GM12878 (cell line): Measurements from ENCODE around the gene TTLL8. TPM values are rescaled to one million over a fixed set of nuclear protein-coding genes. Genes with fewer than 3 reads are reported as not detected.
A peak's percentile ranks its signal among the peaks of the same experiment; 100 is the strongest.

Source experiments
- ATAC-seq: fragments of 200-7000 bp; cut with Tn5 transposase; 3 replicates; pipeline ENCODE4 v1.9.1; 2020; ENCODE audit warnings: mild to moderate bottlenecking, moderate library complexity
- BruUV-seq: library from RNA; stranded (reverse); fragments of 400-500 nt; replicated peaks from 2 replicates; lab custom pipeline; 2021; lab: Mats Ljungman, UMichigan
- CTCF ChIA-PET: fragments of 300-600 bp; sonication (Branson Sonifier 250); formaldehyde crosslinking; extraction: SDS; loops from one replicate; lab custom pipeline; 2021; ENCODE audit warnings: inconsistent platforms; lab: Yijun Ruan, JAX
- POLR2A ChIA-PET: fragments of 350-600 bp; formaldehyde crosslinking; extraction: SDS; loops from one replicate; lab custom pipeline; 2021; ENCODE audit warnings: inconsistent platforms; lab: Charles Lee
- RAD21 ChIA-PET: fragments of 300-600 bp; sonication (Branson Sonifier 250); formaldehyde crosslinking; loops from one replicate; lab custom pipeline; 2023; ENCODE audit warnings: antibody characterized with exemption; ENCODE audit not compliant: unreplicated experiment; lab: Charles Lee
- SMC1A ChIA-PET: fragments of 300-600 bp; sonication (Branson Sonifier 250); formaldehyde crosslinking; loops from one replicate; lab custom pipeline; 2023; ENCODE audit not compliant: unreplicated experiment, uncharacterized antibody; lab: Charles Lee
- DNase-seq: peaks from one replicate; pipeline ENCODE4 v3.0.0-alpha.2; 2011; ENCODE audit warnings: low read depth, low spot score
- FAIRE-seq: peaks from 3 replicates; lab custom pipeline; 2011; peaks lifted over from hg19 to GRCh38; lab: Jason Lieb, UNC
- H2AFZ ChIP-seq: 2 replicates; pipeline ENCODE4 v1.6.0; 2011; ENCODE audit warnings: low read depth, low read length, control low read depth; ENCODE audit not compliant: control insufficient read depth
- H3K27ac ChIP-seq: 2 replicates; pipeline ENCODE4 v1.5.1; 2011; ENCODE audit warnings: control low read depth; ENCODE audit not compliant: control insufficient read depth, insufficient read depth
- H3K27me3 ChIP-seq, 2 experiments: replicated peaks in 1 of 2; 2 replicates each; pipeline versions ENCODE4 v1.6.0 to v1.6.1; 2011; ENCODE audit warnings: low read length in 1 of 2; ENCODE audit not compliant: control insufficient read depth in 2 of 2, insufficient read depth in 2 of 2
- H3K36me3 ChIP-seq, 2 experiments: 2 replicates each; pipeline ENCODE4 v1.5.1; 2011; ENCODE audit warnings: low read length in 1 of 2; ENCODE audit not compliant: control insufficient read depth in 2 of 2, insufficient read depth in 2 of 2
- H3K4me1 ChIP-seq: 2 replicates; pipeline ENCODE4 v1.6.1; 2011; ENCODE audit warnings: mild to moderate bottlenecking, low read length, moderate library complexity, mixed read lengths; ENCODE audit not compliant: control insufficient read depth, insufficient read depth
- H3K4me2 ChIP-seq: 2 replicates; pipeline ENCODE4 v1.6.0; 2011; ENCODE audit warnings: control low read depth; ENCODE audit not compliant: control insufficient read depth, insufficient read depth
- H3K4me3 ChIP-seq: fragments of 200-600 bp; sonication (generic); 2 replicates; pipeline ENCODE4 v1.5.1; 2016
- H3K79me2 ChIP-seq: 2 replicates; pipeline ENCODE4 v1.6.0; 2011; ENCODE audit warnings: low read length; ENCODE audit not compliant: control insufficient read depth, insufficient read depth
- H3K9ac ChIP-seq: 2 replicates; pipeline ENCODE4 v1.8.0; 2011; ENCODE audit warnings: low read length, control low read depth, mixed read lengths; ENCODE audit not compliant: control insufficient read depth, insufficient read depth
- H3K9me3 ChIP-seq: replicated peaks from 3 replicates; pipeline ENCODE4 v1.5.1; 2011; ENCODE audit warnings: mild to moderate bottlenecking, low read length; ENCODE audit not compliant: control insufficient read depth, insufficient read depth
- H4K20me1 ChIP-seq: 2 replicates; pipeline ENCODE4 v1.6.0; 2011; ENCODE audit not compliant: control insufficient read depth, insufficient read depth
- CBX3 ChIP-seq: fragments of 200-600 bp; sonication (generic); IDR thresholded peaks from 2 replicates; pipeline ENCODE4 v1.6.1; 2016; ENCODE audit warnings: low read depth, borderline replicate concordance
- NBN ChIP-seq: fragments of 450-650 bp; IDR thresholded peaks from 2 replicates; pipeline ENCODE4 v1.6.1; 2016
- RUNX3 ChIP-seq: IDR thresholded peaks from 2 replicates; pipeline ENCODE4 v1.6.1; 2012; ENCODE audit warnings: low read length, inconsistent platforms
- SMARCA5 ChIP-seq: fragments of 450-650 bp; IDR thresholded peaks from 2 replicates; pipeline ENCODE4 v1.6.1; 2017; ENCODE audit warnings: mild to moderate bottlenecking
- SMC3 ChIP-seq: IDR thresholded peaks from 2 replicates; pipeline ENCODE4 v1.6.1; 2011; ENCODE audit warnings: low read length, improper control_type of control experiment, borderline replicate concordance
- WGBS: methylation state at CpG from one replicate; pipeline ENCODE4 v1.1.6; 2016; ENCODE audit warnings: low lambda C conversion rate; ENCODE audit not compliant: insufficient replicate concordance, insufficient coverage; ENCODE audit errors: missing lambda C conversion rate; 5-methylcytosine and 5-hydroxymethylcytosine counted together
- in situ Hi-C: fragments of 300-500 bp; cut with MboI; formaldehyde crosslinking; loops from 9 replicates; pipeline ENCODE4 v1.14.3; 2018; ENCODE audit warnings: mixed read lengths
- intact Hi-C: fragments of 100-400 bp; cut with micrococcal nuclease; formaldehyde crosslinking; loops from one replicate; pipeline ENCODE4 v1.14.2; 2022; ENCODE audit not compliant: unreplicated experiment
- polyA plus RNA-seq, 11 experiments: library from polyadenylated mRNA; depleted of rRNA in 4 of 11; unstranded in 6 of 11; stranded (reverse) in 5 of 11; fragments of >200 nt; fragmentation: Nextera tagmentation in 4 of 11; fragmentation: Illumina TruSeq in 1 of 11; extraction: Ambion mirVana in 4 of 11; extraction: Trizol in 1 of 11; gene quantifications; 1 replicate in 1 of 11; 2 replicates in 10 of 11; pipeline versions ENCODE4 v1.2.1 to v1.2.3, GENCODE V29; 2011 to 2016; ENCODE audit warnings: inconsistent platforms in 2 of 11, missing spikeins in 2 of 11, low read depth in 1 of 11
- total RNA-seq, 4 experiments: library from RNA; depleted of rRNA in 3 of 4; stranded (reverse); fragments of >200 nt in 3 of 4; fragmentation: Illumina TruSeq in 1 of 4; extraction: Trizol in 1 of 4; gene quantifications; 2 replicates each; pipeline versions ENCODE4 v1.2.1 to v1.2.3, GENCODE V29; 2013 to 2021

TTLL8 gene
- total and polyA plus RNA-seq, 10 of the 15 experiments (the other 5 are each of a cell fraction or from before 2014, with no cell fraction given), result not detected

- CTCF ChIA-PET, result interaction anchor here (0.6 to 2.7 kb wide), 4 partner anchors 14 to 91 kb away, joined by 3 to 18 read pairs (median 3); no protein-coding TSS in a partner anchor
- SMC1A ChIA-PET, result interaction anchor here (1.0 kb wide), 1 partner anchor 11 kb away, joined by 4 read pairs; no protein-coding TSS in a partner anchor
- Histone ChIP-seq H3K4me1 (peaks cover 31% of the 10 kb centered on the region), H2AFZ (peak overlapping the region; percentile 51), H3K4me3 (no peak overlapping the region), H3K4me2 (peak overlapping the region; percentile 40), H4K20me1 (no peaks in the 10 kb centered on the region), H3K36me3 (no peaks in the 10 kb centered on the region), H3K79me2 (no peaks in the 10 kb centered on the region), H3K27me3 (no peaks in the 10 kb centered on the region; a peak in 1 of 4 replicates), H3K27ac (no peak overlapping the region), H3K9ac (no peak overlapping the region; the same call in 1 of the 2 replicates), H3K9me3 (no peaks in the 10 kb centered on the region; the same call in 2 of the 3 replicates)
- no peak for ATAC-seq
- WGBS, result 46% methylated on average over 20 of the region's 20 CpGs
- TF ChIP-seq RUNX3 (peak; percentile 6; the same call in 1 of the 2 replicates), NBN (no peak), SMC3 (no peak), CBX3 (no peak), SMARCA5 (peak; percentile 47; the same call in 1 of the 2 replicates)
- in situ Hi-C loops, result no loop called here
- DNase-seq, result no peak
- no TSS peak for BruUV-seq
- POLR2A ChIA-PET, result interaction anchor here (0.6 to 1.4 kb wide), 3 partner anchors 9 to 100 kb away, joined by 3 to 4 read pairs (median 3); no protein-coding TSS in a partner anchor
- no peak for FAIRE-seq
- RAD21 ChIA-PET, result no interaction called here
- intact Hi-C loops, result loop anchor here (5.0 kb wide), 1 partner anchor 84 kb away; no protein-coding TSS in a partner anchor
These were observed 41.6 kb downstream of the TTLL8 start for GRCh38 chr22:50016308-50016987.
